HEK293T (cell line): Measurements from ENCODE around the gene EXOC4.

Source experiments
- CTCF ChIA-PET: fragments of 350-600 bp; formaldehyde crosslinking; extraction: SDS; loops from one replicate; lab custom pipeline; 2021; ENCODE audit warnings: antibody characterized with exemption, inconsistent platforms; lab: Yijun Ruan, JAX
- POLR2A ChIA-PET: fragments of 350-600 bp; formaldehyde crosslinking; extraction: SDS; loops from one replicate; lab custom pipeline; 2020; ENCODE audit warnings: antibody characterized with exemption, inconsistent platforms; lab: Yijun Ruan, JAX
- DNase-seq: peaks from one replicate; pipeline ENCODE4 v3.0.0; 2012; ENCODE audit warnings: mixed read lengths; ENCODE audit errors: extremely low spot score
- ARNT ChIP-seq: fragments of 450-650 bp; IDR thresholded peaks from 2 replicates; pipeline ENCODE4 v1.6.1; 2017; ENCODE audit warnings: mild to moderate bottlenecking
- BHLHE40 ChIP-seq: fragments of 450-650 bp; IDR thresholded peaks from 2 replicates; pipeline ENCODE4 v1.6.1; 2016; ENCODE audit warnings: mild to moderate bottlenecking, moderate library complexity, borderline replicate concordance
- CTBP1 ChIP-seq: fragments of 450-650 bp; IDR thresholded peaks from 2 replicates; pipeline ENCODE4 v1.6.1; 2016; ENCODE audit warnings: borderline replicate concordance
- ELF4 ChIP-seq: fragments of 450-650 bp; IDR thresholded peaks from 2 replicates; pipeline ENCODE4 v1.6.1; 2017; ENCODE audit warnings: antibody characterized with exemption
- FOXA1 ChIP-seq: fragments of 450-650 bp; IDR thresholded peaks from 2 replicates; pipeline ENCODE4 v1.6.1; 2016; ENCODE audit warnings: mild to moderate bottlenecking
- FOXK2 ChIP-seq: fragments of 450-650 bp; IDR thresholded peaks from 2 replicates; pipeline ENCODE4 v1.6.1; 2016; ENCODE audit warnings: mild to moderate bottlenecking
- FOXM1 ChIP-seq: fragments of 450-650 bp; IDR thresholded peaks from 2 replicates; pipeline ENCODE4 v1.6.1; 2017; ENCODE audit warnings: mild to moderate bottlenecking, borderline replicate concordance
- HDGF ChIP-seq: fragments of 450-650 bp; IDR thresholded peaks from 2 replicates; pipeline ENCODE4 v1.6.1; 2017; ENCODE audit warnings: antibody characterized with exemption, borderline replicate concordance
- L3MBTL2 ChIP-seq: fragments of 450-650 bp; conservative IDR thresholded peaks from 2 replicates; pipeline ENCODE4 v1.6.1; 2016; ENCODE audit warnings: mild to moderate bottlenecking
- LEF1 ChIP-seq: fragments of 450-650 bp; IDR thresholded peaks from 2 replicates; pipeline ENCODE4 v1.6.1; 2017; ENCODE audit warnings: mild to moderate bottlenecking, borderline replicate concordance
- NFRKB ChIP-seq: fragments of 450-650 bp; IDR thresholded peaks from 2 replicates; pipeline ENCODE4 v1.6.1; 2016; ENCODE audit warnings: mild to moderate bottlenecking, moderate library complexity
- SP1 ChIP-seq: fragments of 450-650 bp; IDR thresholded peaks from 2 replicates; pipeline ENCODE4 v1.6.1; 2017
- SUZ12 ChIP-seq: fragments of 450-650 bp; IDR thresholded peaks from 2 replicates; pipeline ENCODE4 v1.6.1; 2016; ENCODE audit warnings: mild to moderate bottlenecking
- TARDBP ChIP-seq: fragments of 450-650 bp; IDR thresholded peaks from 2 replicates; pipeline ENCODE4 v1.6.1; 2016
- ZNF384 ChIP-seq: fragments of 450-650 bp; IDR thresholded peaks from 2 replicates; pipeline ENCODE4 v1.6.1; 2016
- TF ChIP-seq, protein P1 (sequence below): fragments of 450-650 bp; IDR thresholded peaks from 2 replicates; pipeline ENCODE4 v1.6.1; 2016

Gene EXOC4

DNA sequence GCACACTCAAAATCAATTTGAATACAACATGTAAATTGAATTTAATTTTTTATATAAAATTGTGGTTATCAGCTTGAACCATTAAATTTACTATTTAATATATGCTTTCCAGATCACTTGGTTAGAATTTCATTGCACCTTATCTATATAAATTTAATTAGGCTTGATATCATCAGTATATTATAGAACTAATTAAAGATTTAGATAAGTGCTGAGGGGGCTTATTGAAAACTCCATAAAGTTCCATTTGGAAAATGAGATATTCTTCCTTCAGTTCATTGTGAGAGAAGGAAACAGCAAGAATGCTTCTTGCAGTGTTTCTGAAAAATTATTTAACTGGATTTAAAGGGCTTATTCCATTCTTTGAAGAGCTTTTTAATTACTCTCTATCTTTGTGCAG lies 788.6 kb downstream of the EXOC4 start:
- ChIA-PET CTCF (no interaction called here), POLR2A (no interaction called here)
- no peak for TF ChIP-seq FOXK2
- no peak for TF ChIP-seq HDGF
- TF ChIP-seq L3MBTL2, result no peak
- TF ChIP-seq TARDBP, result no peak
- TF ChIP-seq FOXM1, result no peak
- no peak for TF ChIP-seq ARNT
- no peak for TF ChIP-seq SP1
- no peak for TF ChIP-seq CTBP1
- no peak for TF ChIP-seq FOXA1
- TF ChIP-seq NFRKB, result no peak
- TF ChIP-seq LEF1, result no peak
- TF ChIP-seq ELF4, result no peak
- TF ChIP-seq, protein P1, sequence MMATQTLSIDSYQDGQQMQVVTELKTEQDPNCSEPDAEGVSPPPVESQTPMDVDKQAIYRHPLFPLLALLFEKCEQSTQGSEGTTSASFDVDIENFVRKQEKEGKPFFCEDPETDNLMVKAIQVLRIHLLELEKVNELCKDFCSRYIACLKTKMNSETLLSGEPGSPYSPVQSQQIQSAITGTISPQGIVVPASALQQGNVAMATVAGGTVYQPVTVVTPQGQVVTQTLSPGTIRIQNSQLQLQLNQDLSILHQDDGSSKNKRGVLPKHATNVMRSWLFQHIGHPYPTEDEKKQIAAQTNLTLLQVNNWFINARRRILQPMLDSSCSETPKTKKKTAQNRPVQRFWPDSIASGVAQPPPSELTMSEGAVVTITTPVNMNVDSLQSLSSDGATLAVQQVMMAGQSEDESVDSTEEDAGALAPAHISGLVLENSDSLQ, result no peak
- no peak for TF ChIP-seq BHLHE40
- DNase-seq, result no peak

DNA sequence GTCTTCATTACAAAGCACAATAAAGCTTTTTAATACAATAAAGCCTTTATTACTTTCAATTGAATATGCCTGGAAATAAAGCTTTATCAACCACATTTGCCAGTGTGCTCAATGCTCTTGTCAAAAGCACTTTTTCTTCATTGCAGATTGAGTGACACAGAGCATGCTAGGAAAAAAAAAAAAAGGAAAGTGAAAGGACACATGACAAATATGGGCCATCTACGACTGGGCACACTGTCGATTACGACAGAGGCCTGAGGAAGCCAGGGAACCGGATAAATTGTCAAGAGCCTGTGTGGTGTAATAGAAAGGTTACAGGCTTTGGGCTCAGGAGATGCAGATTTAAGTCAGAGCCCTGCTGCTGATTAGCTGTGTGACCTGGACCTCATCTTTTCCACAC lies 789.4 kb downstream of the EXOC4 start:
- TF ChIP-seq, protein P1, result no peak
- CTCF ChIA-PET, result interaction anchor here (0.6 kb wide), 1 partner anchor 18 kb away, joined by 3 read pairs; no protein-coding TSS in a partner anchor
- POLR2A ChIA-PET, result no interaction called here
- DNase-seq, result no peak

DNA sequence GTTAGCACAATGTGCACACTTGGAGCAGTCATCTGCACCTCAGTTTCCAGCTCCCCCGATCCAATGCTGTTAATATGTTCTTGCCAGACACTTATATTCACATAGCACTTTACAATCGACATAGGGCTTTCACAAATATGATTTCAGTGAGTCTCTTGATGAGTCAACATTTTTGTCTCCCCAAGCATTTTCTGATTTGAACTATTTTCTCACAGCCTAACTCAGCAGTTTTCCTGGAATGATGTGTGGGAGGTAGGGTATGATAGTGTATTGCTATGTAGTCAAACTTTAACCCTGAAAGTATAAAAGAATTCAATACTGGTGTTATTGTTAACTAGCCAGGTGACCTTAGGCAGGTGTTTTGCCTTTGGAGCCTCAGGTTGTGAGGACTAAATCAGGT lies 791.8 kb downstream of the EXOC4 start:
- CTCF ChIA-PET, result no interaction called here

DNA sequence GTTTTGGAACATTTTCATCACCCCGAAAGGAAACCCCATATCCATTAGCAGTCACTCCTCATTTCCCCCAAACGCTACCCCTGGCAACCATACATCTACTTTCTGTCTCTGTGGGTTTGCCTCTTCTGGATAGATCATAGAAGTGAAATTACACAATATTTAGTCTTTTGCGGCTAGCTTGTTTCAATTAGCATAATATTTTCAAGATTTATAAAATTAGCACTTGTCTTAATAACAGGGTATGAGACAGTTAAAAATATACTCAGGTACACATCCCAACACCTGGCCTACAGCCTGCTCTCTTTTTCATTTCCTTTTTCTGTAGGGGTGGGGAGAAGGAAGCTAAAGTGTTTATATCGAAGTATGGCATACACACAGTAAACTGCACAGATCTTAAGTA lies 792.8 kb downstream of the EXOC4 start:
- no peak for DNase-seq
- TF ChIP-seq NFRKB (no peak), FOXM1 (no peak), ZNF384 (no peak), HDGF (no peak), ARNT (no peak), TARDBP (no peak), L3MBTL2 (no peak), LEF1 (no peak), CTBP1 (no peak), SP1 (no peak)
- TF ChIP-seq, protein P1, result no peak
- CTCF ChIA-PET, result no interaction called here
- POLR2A ChIA-PET, result no interaction called here

More for the DNA sequence above, 791.8 kb downstream of the EXOC4 start:
- no peak for TF ChIP-seq ELF4
- TF ChIP-seq FOXM1, result no peak
- TF ChIP-seq, protein P1, result no peak
- TF ChIP-seq ARNT, result no peak
- no peak for DNase-seq
- POLR2A ChIA-PET, result no interaction called here

DNA sequence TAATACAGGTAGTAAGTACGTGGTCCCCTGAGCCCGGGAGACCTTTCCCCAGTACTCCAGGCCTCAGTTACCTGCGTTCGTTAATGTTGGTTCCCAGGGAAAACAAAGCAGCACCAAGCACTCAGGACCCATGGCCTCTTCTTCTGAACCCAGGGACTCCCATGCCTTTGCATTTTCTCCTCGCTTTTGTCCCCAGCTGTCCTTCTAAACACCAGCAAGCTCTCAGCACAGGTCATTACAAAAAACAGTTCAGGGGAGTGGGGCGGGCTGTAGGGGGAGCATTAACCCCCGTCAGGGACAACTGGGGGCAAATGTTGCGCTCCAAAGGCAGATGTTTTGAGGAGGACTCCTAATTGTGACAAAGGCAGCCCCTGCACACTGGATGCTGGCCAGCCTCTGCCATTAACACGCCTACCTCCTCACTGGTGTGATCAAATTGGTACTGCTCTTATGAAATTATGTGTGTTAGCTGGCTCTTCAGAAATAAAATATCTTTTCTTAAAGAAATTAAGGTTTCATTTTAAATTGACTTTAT lies 793.8 kb downstream of the EXOC4 start:
- ChIA-PET CTCF (no interaction called here), POLR2A (no interaction called here)
- TF ChIP-seq SP1, result no peak
- TF ChIP-seq BHLHE40, result no peak
- TF ChIP-seq HDGF, result no peak
- no peak for TF ChIP-seq FOXM1
- TF ChIP-seq, protein P1, result no peak
- TF ChIP-seq SUZ12, result no peak
- no peak for TF ChIP-seq FOXA1
- no peak for TF ChIP-seq FOXK2
- TF ChIP-seq ELF4, result no peak
- TF ChIP-seq ZNF384, result no peak
- DNase-seq, result no peak

DNA sequence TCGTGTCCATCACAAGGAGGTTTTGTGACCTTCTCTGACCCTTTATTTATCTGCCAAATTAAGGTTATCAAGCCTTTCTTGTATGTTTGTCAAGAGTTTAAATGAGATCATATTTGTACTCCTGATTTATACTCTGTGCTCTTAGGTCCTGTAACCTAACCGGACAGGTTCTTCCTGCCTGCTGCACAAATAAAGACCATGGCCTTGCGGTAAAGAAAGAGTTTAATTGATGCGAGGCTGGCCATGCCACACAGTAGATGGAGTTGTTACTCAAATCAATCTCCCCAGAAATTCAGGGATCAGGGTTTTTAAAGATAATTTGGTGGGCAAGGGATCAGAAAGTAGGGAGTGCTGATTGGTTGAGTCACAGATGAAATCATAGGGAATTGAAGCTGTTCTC lies 794.8 kb downstream of the EXOC4 start:
- TF ChIP-seq SUZ12, result no peak
- no peak for TF ChIP-seq ELF4
- TF ChIP-seq SP1, result no peak
- TF ChIP-seq CTBP1, result no peak
- TF ChIP-seq ZNF384, result no peak
- no peak for TF ChIP-seq NFRKB
- TF ChIP-seq BHLHE40, result no peak
- TF ChIP-seq TARDBP, result no peak
- TF ChIP-seq, protein P1, result no peak
- TF ChIP-seq FOXK2, result no peak
- TF ChIP-seq LEF1, result no peak
- no peak for TF ChIP-seq HDGF
- no peak for TF ChIP-seq L3MBTL2
- TF ChIP-seq ARNT, result no peak
- no peak for TF ChIP-seq FOXM1
- TF ChIP-seq FOXA1, result no peak
- CTCF ChIA-PET, result no interaction called here
- DNase-seq, result no peak
- POLR2A ChIA-PET, result no interaction called here
